NCI-H1930 (cell line): ENCODE data around the gene LIN37.

Experiments
- DNase-seq, 2 experiments: peaks; one replicate each; lab custom pipeline; 2025; lab: John Stamatoyannopoulos, UW

LIN37 gene

GRCh38 chr19:35734889-35735288, 13.5 kb upstream of the LIN37 start:
- no peak for DNase-seq

DNA sequence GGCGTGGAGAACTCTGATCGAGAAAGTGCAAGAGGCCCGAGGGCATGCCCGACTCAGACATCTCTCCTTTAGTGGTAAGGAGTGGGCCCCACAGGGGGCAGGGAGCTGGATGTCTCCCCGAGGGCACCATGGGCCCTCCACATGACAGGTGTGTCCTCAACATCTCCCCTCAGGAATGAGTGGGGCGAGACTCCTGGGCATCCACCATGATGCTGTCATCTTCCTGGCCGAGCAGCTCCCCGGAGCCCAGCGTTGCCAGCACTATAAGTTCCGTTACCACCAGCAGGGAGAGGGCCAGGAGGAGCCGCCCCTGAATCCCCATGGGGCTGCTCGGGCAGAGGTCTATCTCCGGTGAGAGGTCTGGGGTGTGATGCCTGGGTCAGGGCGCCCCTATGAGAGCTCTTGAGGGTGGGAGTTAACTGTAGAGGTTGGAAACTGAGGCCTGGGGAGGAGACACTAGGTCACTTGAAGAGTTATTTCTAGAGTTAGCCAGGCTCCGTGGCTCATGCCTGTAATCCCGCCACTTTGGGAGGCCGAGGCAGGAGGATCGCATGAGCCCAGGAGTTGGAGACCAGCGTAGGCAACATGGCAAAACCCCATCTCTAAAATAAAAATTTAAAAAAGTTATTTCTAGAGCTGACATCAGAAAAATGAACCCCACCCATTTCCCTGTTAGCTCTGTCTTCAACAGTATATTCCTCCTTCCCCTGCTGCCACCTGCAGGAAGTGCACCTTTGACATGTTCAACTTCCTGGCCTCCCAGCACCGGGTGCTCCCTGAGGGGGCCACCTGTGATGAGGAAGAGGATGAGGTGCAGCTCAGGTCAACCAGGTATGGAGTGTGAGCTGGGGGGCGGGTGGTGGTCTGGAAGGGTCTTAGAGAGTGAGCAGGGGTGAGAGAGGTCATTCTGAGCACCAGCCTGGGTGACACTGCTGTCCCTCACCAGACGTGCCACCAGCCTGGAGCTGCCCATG, 11.2 kb upstream of the LIN37 start:
- DNase-seq = no peak

GRCh38 chr19:35738021-35738886, 10.1 kb upstream of the LIN37 start:
- no peak for DNase-seq

DNA sequence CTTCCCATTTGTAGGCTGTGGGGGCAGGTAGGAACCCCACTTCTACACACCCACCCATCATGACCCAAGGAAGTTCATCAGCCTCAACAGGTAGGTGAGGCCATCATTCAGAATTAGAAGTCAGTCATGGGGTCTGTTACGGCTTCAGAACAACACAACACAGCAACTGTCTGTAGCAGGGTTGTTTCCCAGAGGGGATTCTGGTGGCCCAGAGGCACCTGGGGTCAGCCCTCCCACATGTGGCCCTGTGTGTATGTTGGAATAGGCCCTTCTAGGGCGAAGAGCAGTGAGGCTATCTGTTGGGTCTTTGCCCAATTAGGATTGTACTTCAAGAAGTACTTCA, 9.5 kb upstream of the LIN37 start:
- no peak for DNase-seq

GRCh38 chr19:35739275-35740107, 8.9 kb upstream of the LIN37 start:
- DNase-seq = no peak

GRCh38 chr19:35740108-35740422, 8.3 kb upstream of the LIN37 start:
- no peak for DNase-seq

DNA sequence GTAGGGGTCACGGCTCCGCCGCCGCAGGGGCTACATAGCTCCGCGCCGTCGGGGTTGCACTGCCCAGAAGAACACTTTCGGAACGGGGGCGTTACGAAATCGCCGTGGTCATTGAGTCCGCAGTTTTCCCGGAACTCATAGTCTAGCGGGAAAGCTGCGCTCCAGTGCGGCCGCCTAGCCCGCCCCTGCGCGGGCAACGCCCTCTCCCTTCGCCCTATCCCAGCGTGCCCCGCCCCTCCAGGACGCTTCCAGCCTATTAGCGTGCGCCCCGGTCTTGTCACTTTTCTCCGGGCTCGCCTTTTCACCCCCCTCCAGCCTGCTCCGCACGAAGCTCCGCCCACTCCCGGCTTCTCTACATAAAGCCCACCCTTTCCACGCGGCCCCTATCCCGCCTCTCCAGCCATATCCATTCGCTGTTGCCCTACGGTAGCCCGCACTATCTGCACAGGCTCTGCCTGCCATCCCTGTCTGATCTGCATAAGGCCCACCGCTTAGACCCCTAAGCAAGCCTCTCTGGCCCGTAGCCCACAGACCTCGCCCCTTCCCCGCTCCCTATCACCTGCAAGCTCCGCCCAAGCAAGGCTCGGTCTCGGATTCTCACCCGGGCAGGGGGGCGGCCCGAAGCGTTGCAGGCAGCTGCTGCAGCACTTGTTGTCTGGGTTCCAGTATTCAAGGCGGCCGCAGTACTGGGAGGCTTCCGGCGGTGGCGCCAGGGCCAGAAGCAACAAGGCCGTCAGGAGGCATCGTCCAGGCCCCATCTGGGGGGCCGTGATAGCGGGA, 7.8 kb upstream of the LIN37 start:
- peak; percentile 98 to 100 for DNase-seq

DNA sequence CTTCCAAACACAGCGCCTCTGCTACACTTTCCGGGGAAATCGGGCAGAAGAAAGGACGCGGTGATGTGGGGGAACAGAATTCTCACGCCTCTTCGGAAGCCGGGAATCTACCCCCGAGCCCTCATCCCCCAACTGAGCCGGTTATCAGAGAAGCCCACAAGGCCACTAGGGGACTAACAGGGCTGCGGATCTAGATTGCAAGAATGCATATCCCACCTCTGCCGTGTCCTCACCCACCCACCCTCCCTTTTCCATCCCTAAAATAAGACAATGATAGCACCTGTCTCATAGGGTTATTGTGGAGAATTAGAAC, 7.2 kb upstream of the LIN37 start:
- no peak for DNase-seq

DNA sequence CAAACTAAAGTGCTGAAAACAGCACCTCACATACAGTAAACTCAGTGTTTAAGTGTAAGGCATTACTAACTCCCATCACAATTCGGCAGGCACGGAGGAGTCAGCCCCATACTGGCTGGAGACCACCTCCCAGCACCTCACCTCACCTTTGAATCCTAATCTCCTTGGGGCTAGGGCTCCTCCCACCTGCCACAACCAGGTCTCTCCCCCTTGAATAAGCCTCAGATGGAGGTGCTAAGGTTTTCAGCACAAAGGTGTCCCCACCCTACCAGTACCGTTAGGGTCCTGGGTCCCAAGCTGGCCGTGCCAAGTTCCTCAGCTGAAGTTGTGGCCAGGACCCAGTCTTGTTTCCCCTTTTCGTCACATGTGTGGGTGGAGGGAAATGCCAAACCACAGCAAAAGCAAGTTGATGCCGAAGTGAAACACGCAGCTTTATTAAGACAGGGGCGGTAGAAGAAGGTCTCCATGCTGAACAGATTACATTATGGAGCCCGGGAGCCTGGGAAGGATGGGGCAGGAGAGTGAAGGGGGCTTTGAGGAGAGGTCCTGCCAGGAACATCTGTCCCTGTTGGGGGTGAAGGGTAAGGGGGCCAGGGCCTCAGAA, 6.2 kb upstream of the LIN37 start, which contains the start of gene IGFLR1:
Gene IGFLR1 (minus strand): TSS at position 332 of the 604 bp plus-strand sequence. CDS start 1,272 bp downstream, outside the sequence.
- no peak for DNase-seq

DNA sequence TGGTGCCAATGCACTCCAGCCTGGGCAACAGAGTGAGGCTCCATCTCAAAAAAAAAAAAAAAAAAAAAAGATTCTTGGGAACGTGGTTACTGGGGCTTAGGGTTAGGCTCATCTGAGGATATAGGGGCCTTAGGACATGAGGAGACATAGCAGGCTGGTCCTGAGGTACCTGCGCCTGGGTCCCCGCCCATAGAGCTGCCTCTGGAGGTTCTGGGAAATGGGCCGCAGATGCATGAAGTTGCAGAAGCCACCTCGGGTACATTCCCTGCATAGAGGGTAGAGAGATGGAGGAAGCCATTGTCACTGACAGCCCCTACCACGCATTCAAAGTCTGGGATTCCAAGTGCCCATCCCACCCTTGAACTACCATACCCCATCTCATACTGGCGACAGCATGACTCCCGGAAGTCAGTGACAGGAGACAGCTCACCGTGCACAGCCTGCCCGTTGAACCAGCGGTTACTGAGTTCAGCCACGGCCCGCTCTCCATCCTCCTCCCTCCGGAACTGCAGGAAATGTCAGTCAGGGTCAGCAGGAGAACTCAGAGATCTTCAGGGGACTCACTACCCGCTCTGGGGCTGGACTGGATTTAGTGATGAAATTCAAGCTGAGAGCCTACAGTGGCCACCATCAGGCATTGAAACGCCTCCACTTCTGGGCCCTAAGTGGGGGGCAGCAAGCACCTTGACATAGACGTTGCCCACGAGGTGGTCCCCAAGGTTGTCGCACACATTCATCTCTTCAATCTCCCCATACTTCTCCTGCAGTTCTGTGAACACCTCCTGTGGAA, 4.5 kb upstream of the LIN37 start:
- DNase-seq = no peak

DNA sequence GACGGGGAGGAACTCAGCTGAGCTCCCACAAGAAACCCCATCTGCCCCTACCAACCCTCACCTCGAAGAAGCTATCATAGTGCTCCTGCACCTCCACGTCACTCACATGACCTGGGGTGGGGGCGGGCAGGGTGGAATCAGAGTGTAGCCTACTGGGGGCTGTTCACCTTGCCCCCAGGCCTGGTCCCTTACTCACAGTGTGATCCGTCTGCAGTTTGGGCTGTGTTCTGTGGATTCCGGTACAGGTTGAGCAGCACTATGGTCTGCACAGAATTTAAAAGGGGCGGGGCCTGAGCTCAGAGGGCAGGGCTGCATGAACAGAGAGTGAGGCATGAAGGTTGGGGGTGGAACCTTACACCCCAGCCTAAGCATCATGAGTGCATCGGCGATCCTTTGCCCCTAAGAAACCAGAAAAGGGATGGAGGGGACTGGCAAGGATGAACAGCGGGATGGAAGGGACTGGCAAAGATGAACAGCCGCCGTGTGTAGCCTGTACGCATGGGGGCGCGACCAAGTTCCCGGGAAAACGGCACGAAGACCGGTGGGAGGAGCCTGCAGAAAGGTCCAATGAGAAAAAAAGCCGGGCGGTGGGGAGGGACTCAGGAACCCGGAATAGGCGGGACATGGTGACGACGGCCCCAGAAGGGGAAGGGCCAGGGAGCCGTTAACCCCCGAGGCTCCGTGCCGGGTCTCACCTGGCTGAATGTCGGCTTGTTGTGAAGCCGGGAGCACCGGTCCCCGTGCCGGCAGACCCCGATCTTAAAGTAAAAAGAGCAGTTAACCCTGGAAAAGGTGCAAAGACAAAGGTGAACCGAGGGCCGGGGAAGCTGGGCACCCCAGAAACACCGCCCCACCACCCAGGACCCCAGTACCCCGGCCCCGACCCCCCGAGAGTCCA, 3.7 kb upstream of the LIN37 start:
- DNase-seq = peak; percentile 96 to 97

GRCh38 chr19:35745328-35746086, 2.9 kb upstream of the LIN37 start, which contains the start of the genes PSENEN and U2AF1L4:
Gene PSENEN, plus strand, starts transcription at chr19:35745651. Its CDS starts 280 bp downstream, at chr19:35745931.
Gene U2AF1L4, minus strand, starts transcription at chr19:35745418. Its CDS starts 27 bp downstream, at chr19:35745391.
- DNase-seq = peak; percentile 100

- no peak for DNase-seq
Observed at GRCh38 chr19:35746087-35746462, 2.3 kb upstream of the LIN37 start.

DNA sequence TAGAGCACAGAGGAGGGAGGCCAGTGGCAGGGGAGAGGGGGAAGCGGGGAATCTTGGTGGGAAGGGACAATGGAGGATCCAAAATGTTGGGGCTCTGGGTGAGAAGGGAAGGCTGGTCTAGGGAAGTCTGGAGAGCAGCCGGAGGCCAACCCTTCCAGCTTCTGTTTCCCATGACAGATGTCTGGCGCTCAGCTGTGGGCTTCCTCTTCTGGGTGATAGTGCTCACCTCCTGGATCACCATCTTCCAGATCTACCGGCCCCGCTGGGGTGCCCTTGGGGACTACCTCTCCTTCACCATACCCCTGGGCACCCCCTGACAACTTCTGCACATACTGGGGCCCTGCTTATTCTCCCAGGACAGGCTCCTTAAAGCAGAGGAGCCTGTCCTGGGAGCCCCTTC, 1.8 kb upstream of the LIN37 start:
- DNase-seq = no peak

- DNase-seq = no peak
Observed at GRCh38 chr19:35750167-35750566, 1.8 kb downstream of the LIN37 start.

DNA sequence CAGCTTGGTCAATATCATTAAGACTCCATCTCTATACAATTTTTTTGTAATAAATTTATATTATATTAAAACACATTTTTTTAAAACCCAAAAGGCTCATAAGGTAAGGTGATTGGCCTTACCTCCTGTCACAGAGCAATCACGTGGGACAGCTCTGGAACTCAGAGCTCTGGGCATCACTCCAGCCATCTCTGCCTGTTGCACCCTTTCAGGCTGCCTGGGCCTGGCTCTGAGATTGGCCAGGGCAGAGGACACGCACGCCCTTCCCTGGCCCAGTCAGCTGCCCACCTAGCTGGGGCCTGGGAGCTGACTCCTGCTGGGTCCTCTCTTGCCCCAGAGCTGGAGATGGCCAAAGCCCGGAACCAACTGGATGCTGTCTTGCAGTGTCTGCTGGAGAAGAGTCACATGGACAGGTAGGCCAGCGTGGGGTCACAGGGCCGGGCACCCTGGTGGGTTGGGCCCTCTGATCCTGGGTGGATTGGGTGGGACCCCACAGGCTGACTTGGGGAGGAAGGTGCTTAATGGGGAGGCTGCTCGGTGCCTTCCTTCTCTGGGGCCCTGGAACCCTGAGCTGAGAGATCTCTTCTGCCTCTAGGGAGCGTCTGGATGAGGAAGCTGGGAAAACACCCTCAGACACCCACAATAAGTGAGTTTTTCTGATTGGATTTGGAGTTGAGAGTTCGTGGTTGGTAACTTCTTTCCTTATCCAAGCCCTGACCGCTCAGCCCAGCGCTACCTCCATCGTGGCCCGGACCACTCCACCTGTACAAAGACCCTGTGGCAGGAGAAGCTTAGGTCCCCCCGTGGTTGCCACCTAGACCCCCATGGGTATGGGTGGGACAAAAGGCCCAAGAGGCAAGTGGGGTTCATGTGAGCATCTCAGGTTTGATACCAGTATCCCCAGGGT, 3.7 kb downstream of the LIN37 start:
- DNase-seq = no peak

DNA sequence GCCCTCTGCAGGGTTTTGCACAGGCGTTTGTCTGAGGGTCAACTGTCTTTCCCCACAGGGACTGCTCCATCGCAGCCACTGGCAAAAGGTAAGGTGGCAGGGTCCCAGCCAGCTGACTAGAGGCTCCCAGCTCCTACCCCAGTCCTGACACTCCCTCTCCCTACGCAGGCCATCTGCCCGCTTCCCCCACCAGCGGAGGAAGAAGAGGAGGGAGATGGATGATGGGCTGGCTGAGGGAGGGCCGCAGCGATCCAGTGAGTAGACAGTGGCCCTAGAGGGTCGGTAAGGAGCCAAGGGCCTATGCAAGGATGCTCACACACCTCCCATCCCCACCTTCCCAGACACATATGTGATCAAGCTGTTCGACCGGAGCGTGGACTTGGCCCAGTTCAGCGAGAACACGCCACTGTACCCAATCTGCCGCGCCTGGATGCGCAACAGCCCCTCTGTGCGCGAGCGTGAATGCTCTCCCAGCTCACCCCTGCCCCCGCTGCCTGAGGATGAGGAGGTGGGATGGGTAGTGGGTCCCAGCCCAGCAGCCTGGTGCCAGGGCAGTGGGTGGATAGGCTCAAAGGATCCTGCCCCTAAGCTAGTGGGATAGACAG, 4.5 kb downstream of the LIN37 start:
- DNase-seq = no peak
